ENCODE data around the gene IRF2. TPM values are rescaled to one million over a fixed set of nuclear protein-coding genes. Genes with fewer than 3 reads are reported as not detected.
A peak's percentile ranks its signal among the peaks of the same experiment; 100 is the strongest.

Gene IRF2
- total RNA-seq, 1 donor from 2014 or later: 7.3 TPM

DNA sequence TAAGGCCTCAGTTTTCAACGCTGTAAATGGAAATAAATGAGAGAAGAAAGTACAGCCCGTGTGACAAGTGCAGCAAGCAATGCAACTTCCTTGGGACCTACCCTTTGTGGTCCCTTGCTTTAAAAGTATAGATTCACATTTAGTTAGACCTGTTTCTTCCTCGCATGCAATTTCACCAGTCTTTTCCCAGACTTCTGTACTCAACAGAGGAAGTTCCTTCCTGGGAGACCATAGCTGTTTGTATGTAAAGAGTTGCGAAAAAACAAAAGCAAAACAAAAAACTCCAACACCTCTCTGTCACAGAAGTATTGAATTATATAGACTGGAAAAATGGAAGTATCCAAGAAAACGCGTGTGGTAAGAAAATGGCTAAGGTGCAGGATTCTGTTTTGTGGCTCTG is 1.1 kb upstream of the IRF2 start:
- DNase-seq (ENCODE audit: low spot score in 2 of 2) (no peak), FAIRE-seq (no peak)

GRCh38 chr4:184475096-184475461 is 729 bp upstream of the IRF2 start:
- peak in 1 of 2 donors; percentile 41 for DNase-seq (ENCODE audit: low spot score in 2 of 2)
- FAIRE-seq: no peak

GRCh38 chr4:184473499-184474262 is 669 bp downstream of the IRF2 start:
- no peak for FAIRE-seq
- DNase-seq (ENCODE audit: low spot score in 2 of 2): peak; percentile 34 to 69

- DNase-seq (ENCODE audit: low spot score in 2 of 2) (peak; percentile 55 to 71), FAIRE-seq (no peak)
Observed at GRCh38 chr4:184472614-184473498, 1.5 kb downstream of the IRF2 start.

DNA sequence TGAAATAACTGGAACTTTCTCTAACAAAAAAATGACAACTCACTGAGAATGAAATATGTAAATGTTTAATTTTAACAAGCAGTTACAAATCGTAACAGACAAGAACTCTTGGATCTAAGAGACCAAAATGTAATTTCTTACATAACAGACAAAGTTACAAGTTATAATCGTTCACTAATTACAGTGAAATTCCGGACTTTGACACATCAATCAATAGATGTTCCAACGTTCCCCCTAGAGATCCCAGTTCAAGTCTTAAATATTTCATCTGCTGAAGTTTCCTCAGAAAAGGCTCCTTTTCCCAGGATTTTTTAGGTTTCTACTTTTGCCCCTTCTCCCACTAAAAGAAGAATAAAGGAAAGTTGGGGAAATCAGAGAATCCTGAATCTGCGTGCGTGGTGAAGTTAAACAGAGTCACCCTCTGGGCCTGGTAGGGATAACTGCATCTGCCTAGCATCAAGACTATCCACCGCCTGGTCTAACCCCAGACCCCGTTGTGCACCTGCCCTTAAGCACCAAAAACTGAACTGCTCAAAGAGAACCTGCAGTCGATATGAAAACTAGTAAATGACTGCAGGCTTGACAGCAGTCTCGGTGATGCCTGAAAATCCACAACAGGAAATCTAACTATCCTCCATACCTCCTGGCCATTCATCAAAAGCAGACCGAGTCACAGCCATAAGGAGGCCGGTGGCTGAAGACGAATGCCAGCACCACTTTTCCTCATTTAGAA is 2.3 kb downstream of the IRF2 start:
- no peak for FAIRE-seq
- no peak for DNase-seq (ENCODE audit: low spot score in 2 of 2)

- no peak for FAIRE-seq
- no peak for DNase-seq (ENCODE audit: low spot score in 2 of 2)
Observed at GRCh38 chr4:184470785-184471110, 3.6 kb downstream of the IRF2 start.

DNA sequence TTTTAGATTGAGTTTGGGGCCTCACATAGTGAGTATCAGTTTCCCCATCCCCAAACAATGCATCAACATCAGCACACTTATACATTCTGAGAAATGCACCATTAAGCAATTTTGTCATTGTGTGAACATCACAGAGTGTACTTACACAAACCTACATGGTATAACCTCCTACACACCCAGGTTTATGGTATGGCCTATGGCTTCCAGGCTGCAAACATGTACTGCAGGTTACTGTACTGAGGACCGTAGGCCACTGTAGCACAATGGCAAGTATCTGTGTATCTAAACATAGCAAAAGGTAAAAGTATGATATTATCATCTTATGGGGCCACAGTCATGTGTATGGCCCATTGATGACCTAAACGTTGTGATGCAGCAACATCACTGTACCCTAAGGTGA is 7.7 kb downstream of the IRF2 start:
- FAIRE-seq (no peak), DNase-seq (ENCODE audit: low spot score in 2 of 2) (no peak)

DNA sequence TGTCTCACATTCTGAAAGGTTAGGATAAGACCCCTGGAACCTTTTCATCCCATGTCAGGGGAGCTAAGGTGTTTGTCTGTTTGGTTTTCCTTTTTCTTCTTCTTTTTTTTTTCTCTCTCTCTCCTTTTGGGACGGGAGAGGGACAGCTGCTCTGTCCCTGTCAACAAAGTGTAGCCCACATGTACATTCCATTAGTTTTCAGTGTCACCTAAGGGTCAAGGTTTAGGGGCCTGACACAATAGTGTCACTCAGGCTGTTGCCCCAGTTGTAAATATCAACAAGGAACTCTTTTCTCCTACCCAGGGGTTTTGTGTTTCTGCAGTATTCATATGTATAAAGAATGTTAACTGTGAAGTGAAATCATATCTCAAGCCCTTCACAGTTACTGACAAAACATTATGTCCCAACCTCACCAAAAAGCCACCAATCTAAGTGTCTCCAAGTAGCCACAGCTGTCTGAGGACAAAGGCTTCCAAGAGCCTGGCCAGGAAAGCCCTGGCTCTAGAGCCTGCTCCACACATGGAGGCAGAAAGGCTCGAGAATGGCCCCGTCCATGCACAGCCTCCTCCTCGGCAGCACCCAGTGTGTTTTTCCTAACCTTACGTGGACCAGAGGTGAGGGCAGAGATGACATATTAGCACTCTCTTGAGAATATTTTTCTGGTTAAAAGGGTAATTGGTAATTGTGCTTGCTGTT is 9.4 kb downstream of the IRF2 start:
- FAIRE-seq (no peak), DNase-seq (ENCODE audit: low spot score in 2 of 2) (no peak)

GRCh38 chr4:184463856-184464255 is 10.5 kb downstream of the IRF2 start:
- DNase-seq (ENCODE audit: low spot score in 2 of 2) (no peak), FAIRE-seq (no peak)

GRCh38 chr4:184463158-184463557 is 11.2 kb downstream of the IRF2 start:
- FAIRE-seq: no peak
- DNase-seq (ENCODE audit: low spot score in 2 of 2): no peak

DNA sequence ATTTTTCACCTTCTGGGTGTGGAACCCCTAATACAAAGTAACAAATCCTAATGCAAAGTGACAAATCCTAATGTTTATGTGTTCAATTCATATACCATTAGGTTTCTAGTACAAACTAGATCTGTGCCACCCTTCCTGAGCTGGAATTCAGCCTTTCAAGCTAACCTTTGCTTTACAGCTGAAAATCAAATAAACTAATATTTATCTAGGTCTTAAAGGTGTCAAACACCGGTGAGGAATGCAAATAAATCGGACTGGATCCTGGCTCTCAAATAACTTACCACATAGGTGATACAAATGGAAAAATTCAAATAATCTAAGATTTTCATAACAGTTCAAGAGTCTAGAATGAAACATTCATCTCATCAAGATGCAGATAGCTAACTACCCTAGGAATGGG is 11.6 kb downstream of the IRF2 start:
- no peak for DNase-seq (ENCODE audit: low spot score in 2 of 2)
- FAIRE-seq: no peak

DNA sequence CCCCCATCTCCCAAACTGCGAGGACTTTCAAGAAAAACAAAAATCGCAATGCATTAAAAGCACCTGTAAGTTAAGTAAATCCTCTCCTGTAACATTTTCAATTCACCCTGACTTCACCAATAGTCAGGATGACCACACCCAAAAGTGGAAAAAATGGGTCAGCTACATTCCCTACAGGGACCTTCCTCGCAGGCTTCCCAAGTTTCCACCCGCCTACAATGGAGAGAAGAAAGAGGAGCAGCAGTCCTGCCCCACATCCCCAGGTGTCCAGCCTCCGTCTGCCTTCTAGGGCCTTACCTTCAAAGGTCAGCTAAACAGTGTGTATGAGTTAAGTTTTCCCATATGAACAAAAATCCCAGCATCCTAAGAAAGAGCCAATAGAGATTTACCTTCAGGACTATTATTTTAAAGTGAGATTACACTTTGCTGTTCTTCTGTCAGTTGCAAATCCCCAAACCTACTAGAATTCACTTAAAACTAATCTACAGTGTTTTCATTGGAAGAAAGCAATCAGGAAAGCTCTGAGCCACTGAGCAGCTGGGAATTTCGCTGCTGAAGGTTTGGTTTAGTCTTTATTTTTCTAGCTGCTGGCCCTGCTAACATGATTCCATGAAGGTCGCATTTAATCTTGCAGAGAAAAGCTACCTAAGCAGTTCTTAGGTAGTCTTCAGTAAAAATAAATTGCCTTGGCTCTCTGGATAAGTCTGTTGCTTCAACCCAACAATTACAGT is 12.5 kb downstream of the IRF2 start:
- DNase-seq (ENCODE audit: low spot score in 2 of 2) (no peak), FAIRE-seq (no peak)

DNA sequence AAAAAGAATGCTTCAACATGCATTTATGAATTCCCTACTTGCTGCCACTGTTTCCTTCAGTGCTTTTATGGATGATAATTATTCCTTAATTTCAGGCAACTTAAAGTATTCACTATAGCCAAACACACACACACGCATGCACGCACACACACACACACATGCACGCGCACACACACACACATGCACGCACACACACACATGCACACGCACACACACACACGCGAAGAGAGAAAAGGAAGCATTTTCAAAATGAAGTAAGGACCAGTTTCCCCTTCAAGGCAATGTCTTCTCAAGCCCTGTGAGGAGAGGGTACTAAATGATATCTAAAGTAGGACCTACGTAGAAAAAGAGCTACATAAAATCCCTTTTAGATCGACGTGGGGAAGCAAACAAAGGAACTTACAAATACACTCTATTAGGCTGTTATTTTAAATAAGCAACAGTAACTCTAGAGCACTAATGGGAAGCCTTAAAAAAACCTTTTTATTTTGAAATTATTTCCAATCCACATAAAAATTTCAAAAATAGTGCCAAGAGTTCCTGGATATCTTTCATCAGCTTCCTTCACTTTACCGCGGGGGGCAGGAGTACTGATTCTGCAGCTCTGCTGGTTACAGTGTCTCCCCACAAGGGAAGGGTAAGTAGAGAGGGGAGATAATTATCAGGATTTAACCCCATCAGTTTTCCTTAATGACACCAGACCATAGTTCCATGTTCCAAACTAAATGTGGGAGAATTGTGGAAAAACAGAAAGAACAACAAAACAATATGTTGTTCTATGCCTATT is 13.7 kb downstream of the IRF2 start:
- FAIRE-seq (no peak), DNase-seq (ENCODE audit: low spot score in 2 of 2) (no peak)

GRCh38 chr4:184459413-184459812 is 14.9 kb downstream of the IRF2 start:
- DNase-seq (ENCODE audit: low spot score in 2 of 2): no peak
- FAIRE-seq: no peak

- DNase-seq (ENCODE audit: low spot score in 2 of 2): no peak
- no peak for FAIRE-seq
Observed at GRCh38 chr4:184457535-184458249, 16.7 kb downstream of the IRF2 start.

DNA sequence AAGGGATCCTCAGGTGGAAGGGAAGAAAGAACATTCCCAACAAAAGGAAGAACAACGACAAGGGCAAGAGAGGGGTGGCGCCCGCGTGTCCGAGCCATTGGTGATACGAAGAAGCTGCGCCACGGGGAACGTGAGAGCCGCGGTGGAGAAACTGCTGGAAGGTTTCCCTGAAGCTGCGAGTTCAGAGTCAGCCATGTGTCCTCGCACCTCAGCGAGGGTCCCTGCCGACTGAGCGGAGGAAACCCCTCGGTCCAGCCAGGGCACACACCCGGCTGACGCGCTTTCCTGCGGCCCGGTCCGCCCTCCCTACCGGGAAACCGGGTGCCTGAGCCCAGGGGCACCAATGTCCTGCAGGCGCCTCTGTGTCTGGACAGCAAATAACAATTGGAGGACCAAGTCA is 18.0 kb downstream of the IRF2 start:
- no peak for FAIRE-seq
- no peak for DNase-seq (ENCODE audit: low spot score in 2 of 2)

GRCh38 chr4:184455299-184455698 is 19.1 kb downstream of the IRF2 start:
- DNase-seq (ENCODE audit: low spot score in 2 of 2): no peak
- no peak for FAIRE-seq

DNA sequence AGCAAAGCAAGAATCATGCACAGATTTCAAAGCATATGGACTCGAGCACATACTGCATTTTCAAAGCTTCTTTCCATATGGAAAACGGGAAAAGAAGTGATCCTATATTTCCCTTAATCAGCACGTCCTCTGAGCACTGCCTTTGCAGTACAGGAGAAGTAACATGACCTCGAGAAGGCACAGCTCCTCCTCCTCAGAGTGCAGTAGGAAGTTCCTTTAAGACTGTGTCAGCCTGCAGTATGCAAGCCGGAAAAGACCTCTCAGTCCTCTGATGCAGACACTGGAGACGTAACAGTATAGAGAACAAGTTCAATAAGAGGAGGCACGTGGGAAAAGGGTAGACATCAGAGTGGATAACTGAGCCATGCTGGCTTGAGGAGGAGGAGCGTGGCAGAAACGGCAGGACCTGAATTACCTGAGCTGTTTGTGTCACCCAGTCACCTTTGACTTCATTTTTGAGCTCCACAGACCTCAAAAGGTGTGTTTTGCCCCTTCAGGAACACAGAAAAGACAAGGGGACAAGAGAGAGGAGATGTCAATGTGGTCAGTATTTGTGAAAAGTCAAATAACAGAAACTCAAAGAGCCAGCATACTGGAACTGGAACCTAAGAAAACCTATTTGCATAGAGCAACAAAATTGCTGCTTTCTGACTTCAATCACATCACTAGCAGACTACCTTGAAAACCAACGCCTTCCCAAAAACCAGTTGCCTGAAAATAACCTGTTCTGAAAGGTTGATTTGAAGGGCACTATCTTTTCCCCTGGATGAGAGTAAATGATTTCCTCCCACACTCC is 20.8 kb downstream of the IRF2 start:
- peak in 1 of 2 donors; percentile 38 for DNase-seq (ENCODE audit: low spot score in 2 of 2)
- FAIRE-seq: no peak

Data from frontal cortex (tissue), 4 donors.